Ovary (tissue), 9 donors: Measurements from ENCODE around the gene CKAP4. TPM values are rescaled to one million over a fixed set of nuclear protein-coding genes. Genes with fewer than 3 reads are reported as not detected.

Experiments
- DNase-seq, 5 donors: peaks; one replicate each; pipeline ENCODE4 v3.0.0-alpha.2; 2019 to 2020
- H3K27ac ChIP-seq, 2 donors: fragments of 200-600 bp; one replicate each; pipeline versions ENCODE4 v1.5.1 to v1.8.0; 2019 to 2022
- H3K27me3 ChIP-seq: fragments of 200-600 bp; one replicate; pipeline ENCODE4 v1.8.0; 2022
- H3K36me3 ChIP-seq: fragments of 200-600 bp; sonication (generic); one replicate; pipeline ENCODE4 v1.5.1; 2019
- H3K4me1 ChIP-seq: one replicate; pipeline ENCODE4 v1.8.1; 2013; ENCODE audit warnings: mild to moderate bottlenecking, moderate library complexity; ENCODE audit not compliant: insufficient read depth
- H3K4me3 ChIP-seq: fragments of 200-600 bp; sonication (generic); one replicate; pipeline ENCODE4 v1.5.1; 2017
- H3K9me3 ChIP-seq, 2 donors: fragments of 200-600 bp in 1 of 2; sonication (generic) in 1 of 2; one replicate each; pipeline versions ENCODE4 v1.5.1 to v1.8.1; 2013 to 2019; ENCODE audit warnings: mild to moderate bottlenecking in 1 of 2, moderate library complexity in 1 of 2
- EP300 ChIP-seq: sonication (generic); formaldehyde crosslinking; IDR thresholded peaks from one replicate; pipeline ENCODE4 v1.6.1; 2017; ENCODE audit warnings: antibody characterized with exemption
- POLR2A ChIP-seq: fragments of 450-650 bp; IDR thresholded peaks from one replicate; pipeline ENCODE4 v1.6.1; 2017; ENCODE audit warnings: antibody characterized with exemption, mild to moderate bottlenecking, moderate library complexity
- WGBS, 3 donors: extraction: QIAGEN DNeasy Blood & Tissue Kit in 1 of 3; methylation state at CpG; one replicate each; pipeline versions ENCODE4 v1.1.5 to v1.1.7; 2013 to 2017; 5-methylcytosine and 5-hydroxymethylcytosine counted together
- intact Hi-C, 4 donors: fragments of 100-400 bp; cut with DNase I; formaldehyde crosslinking; loops; one replicate each; pipeline versions ENCODE4 v1.11.0 to v1.15.1; 2022 to 2023
- polyA plus RNA-seq, 2 donors: library from polyadenylated mRNA; stranded (reverse); fragments of 200-250 nt in 1 of 2; fragments of 350-450 nt in 1 of 2; fragmentation: Illumina TruSeq in 1 of 2; extraction: RNeasy Lipid Tissue Mini Kit (QIAGEN cat#74804) in 1 of 2; gene quantifications; one replicate each; pipeline ENCODE4 v1.2.3, GENCODE V29; 2013 to 2014
- total RNA-seq, 7 donors: library from RNA; depleted of rRNA in 2 of 7; stranded (reverse); fragments of >200 nt in 2 of 7; fragmentation: NEBNext Ultra II Directional in 3 of 7; extraction: Animal tissue kit (Norgen Biotek cat#: 25700) in 3 of 7; gene quantifications; one replicate each; pipeline versions ENCODE4 v1.1.0 to v1.2.4, GENCODE V29; 2016 to 2023
- TF ChIP-seq, protein P1 (sequence below), 3 donors: fragments of 450-650 bp in 2 of 3; fragments of 200-600 bp in 1 of 3; IDR thresholded peaks; one replicate each; pipeline versions ENCODE4 v1.5.1 to v1.8.0; 2016 to 2022; ENCODE audit warnings: antibody characterized with exemption in 3 of 3, mild to moderate bottlenecking in 1 of 3
- donor health status: DM: no; HTN: no; CAD: no; lungs with moderate emphysema.
- donor health status: DM: no; HTN: no; CAD: no.
- donor health status: Bipolar disorder and iron deficiency.
- donor health status: DM: yes; HTN: yes; CAD: no.
- donor health status: DM: no; HTN: no; CAD: no.
- donor health status: DM: yes; HTN: yes; CAD: no.

CKAP4 gene
- total and polyA plus RNA-seq, 9 donors, result 26.4 to 87.4 (median 55.4) TPM

DNA sequence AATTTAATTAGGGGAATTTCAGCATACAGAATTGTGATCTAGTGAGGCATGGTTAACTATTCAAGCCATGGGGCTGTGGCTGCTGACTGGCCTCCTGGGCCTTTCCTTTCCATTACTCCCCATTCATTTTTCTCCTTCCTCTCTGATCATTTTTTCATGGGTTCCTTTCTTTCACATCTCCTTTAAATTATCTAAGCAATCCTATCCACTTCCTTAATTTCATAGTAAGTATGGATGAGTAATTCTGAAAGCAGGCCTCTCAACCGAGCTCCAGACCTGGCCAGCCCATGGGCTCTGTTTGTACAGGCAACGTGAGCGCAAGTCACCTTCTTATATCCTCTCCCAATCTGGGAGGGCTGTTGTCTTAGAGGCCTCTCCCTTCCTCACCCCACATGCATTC lies 13.4 kb downstream of the CKAP4 start:
- no peaks in the 10 kb centered on the region for H3K27me3 ChIP-seq
- no peaks in the 10 kb centered on the region for H3K36me3 ChIP-seq
- H3K9me3 ChIP-seq, result no peaks in the 10 kb centered on the region
- no peak overlapping the region for H3K27ac ChIP-seq
- H3K4me3 ChIP-seq, result no peak overlapping the region
- no peak for TF ChIP-seq POLR2A
- TF ChIP-seq, protein P1, sequence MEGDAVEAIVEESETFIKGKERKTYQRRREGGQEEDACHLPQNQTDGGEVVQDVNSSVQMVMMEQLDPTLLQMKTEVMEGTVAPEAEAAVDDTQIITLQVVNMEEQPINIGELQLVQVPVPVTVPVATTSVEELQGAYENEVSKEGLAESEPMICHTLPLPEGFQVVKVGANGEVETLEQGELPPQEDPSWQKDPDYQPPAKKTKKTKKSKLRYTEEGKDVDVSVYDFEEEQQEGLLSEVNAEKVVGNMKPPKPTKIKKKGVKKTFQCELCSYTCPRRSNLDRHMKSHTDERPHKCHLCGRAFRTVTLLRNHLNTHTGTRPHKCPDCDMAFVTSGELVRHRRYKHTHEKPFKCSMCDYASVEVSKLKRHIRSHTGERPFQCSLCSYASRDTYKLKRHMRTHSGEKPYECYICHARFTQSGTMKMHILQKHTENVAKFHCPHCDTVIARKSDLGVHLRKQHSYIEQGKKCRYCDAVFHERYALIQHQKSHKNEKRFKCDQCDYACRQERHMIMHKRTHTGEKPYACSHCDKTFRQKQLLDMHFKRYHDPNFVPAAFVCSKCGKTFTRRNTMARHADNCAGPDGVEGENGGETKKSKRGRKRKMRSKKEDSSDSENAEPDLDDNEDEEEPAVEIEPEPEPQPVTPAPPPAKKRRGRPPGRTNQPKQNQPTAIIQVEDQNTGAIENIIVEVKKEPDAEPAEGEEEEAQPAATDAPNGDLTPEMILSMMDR (IDR thresholded peaks at IDR 0.05), result no peak
- TF ChIP-seq EP300, result no peak
- 72 to 79% (median 74%) methylated on average over 3 of the region's 3 CpGs for WGBS, 3 donors
- H3K4me1 ChIP-seq, result no peaks in the 10 kb centered on the region
- intact Hi-C loops, result no loop called here
- DNase-seq, result no peak

DNA sequence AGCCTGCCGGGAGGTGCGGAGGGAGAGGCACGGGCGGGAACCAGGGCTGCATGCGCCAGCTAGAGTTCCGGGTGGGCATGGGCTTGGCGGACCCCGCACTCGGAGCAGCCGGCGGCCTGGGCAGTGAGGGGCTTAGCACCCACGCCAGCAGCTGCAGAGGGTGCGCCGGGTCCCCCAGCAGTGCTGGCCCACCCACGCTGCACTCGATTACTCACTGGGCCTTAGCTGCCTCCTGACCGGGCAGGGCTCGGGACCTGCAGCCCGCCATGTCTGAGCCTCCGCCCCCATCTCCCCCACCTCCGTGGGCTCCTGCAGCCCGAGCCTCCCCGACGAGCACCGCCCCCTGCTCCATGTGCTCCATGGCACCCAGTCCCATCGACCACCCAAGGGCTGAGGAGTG lies 14.8 kb downstream of the CKAP4 start:
- H3K9me3 ChIP-seq, result no peaks in the 10 kb centered on the region
- H3K4me3 ChIP-seq, result no peak overlapping the region
- H3K27me3 ChIP-seq, result no peaks in the 10 kb centered on the region
- 95 to 97% (median 96%) methylated on average over 26 of the region's 26 CpGs for WGBS, 3 donors
- H3K36me3 ChIP-seq, result no peaks in the 10 kb centered on the region
- H3K27ac ChIP-seq, result no peak overlapping the region
- no peaks in the 10 kb centered on the region for H3K4me1 ChIP-seq
- intact Hi-C loops, result no loop called here
- TF ChIP-seq POLR2A (no peak), EP300 (no peak)
- TF ChIP-seq, protein P1 (IDR thresholded peaks at IDR 0.05), result no peak
- DNase-seq, result no peak

DNA sequence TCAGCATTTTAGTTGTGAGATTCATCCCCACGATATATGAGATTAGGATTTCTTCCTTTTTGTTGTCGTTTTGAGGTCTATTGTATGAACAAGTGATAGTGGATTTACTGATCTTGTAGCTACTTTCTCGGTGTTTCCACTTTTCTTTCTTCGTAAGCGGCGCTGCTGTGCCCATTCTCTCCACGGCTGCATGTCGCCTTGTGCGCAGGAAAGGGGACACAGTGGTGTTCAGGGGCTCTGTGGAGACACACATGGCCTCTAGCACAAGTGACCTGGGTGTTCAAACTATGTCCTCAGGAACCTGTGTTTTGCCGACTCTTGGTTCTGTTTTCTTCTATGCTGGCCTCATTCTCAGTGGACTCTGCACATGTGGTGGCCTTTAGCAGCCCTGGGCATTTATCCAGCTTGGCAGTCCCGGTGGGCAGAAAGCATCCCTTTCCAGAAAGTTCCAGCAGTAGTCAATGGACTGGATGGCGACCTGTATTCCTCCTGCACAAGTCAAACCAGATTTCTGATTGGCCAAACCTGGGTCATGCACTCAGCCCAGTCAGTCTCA lies 18.7 kb downstream of the CKAP4 start:
- WGBS, 3 donors, result 73 to 83% (median 80%) methylated on average over 12 of the region's 12 CpGs
- Histone ChIP-seq H3K36me3 (no peaks in the 10 kb centered on the region), H3K9me3 (no peaks in the 10 kb centered on the region), H3K27ac (no peak overlapping the region), H3K27me3 (no peaks in the 10 kb centered on the region), H3K4me1 (no peaks in the 10 kb centered on the region), H3K4me3 (no peak overlapping the region)
- intact Hi-C loops, result loop anchor here in 3 of 4 donors (5.0 to 10.0 kb wide), 4 partner anchors 53 to 814 kb away; partner anchors contain the start of gene POLR3B (in 1 of the 3)
- TF ChIP-seq EP300 (no peak), POLR2A (no peak)
- TF ChIP-seq, protein P1 (IDR thresholded peaks at IDR 0.05), result no peak
- DNase-seq, result no peak

- intact Hi-C loops, result loop anchor here in 3 of 4 donors (5.0 to 10.0 kb wide), 4 partner anchors 54 to 814 kb away; partner anchors contain the start of gene POLR3B (in 1 of the 3)
- no peaks in the 10 kb centered on the region for H3K36me3 ChIP-seq
- 80 to 86% (median 85%) methylated on average over 7 of the region's 7 CpGs for WGBS, 3 donors
- no peaks in the 10 kb centered on the region for H3K4me1 ChIP-seq
- H3K9me3 ChIP-seq, result no peaks in the 10 kb centered on the region
- no peaks in the 10 kb centered on the region for H3K27me3 ChIP-seq
- TF ChIP-seq POLR2A, result no peak
- TF ChIP-seq, protein P1 (IDR thresholded peaks at IDR 0.05), result no peak
- TF ChIP-seq EP300, result no peak
- DNase-seq, result no peak
- no peak overlapping the region for H3K27ac ChIP-seq
- H3K4me3 ChIP-seq, result no peak overlapping the region
Measured at GRCh38 chr12:106228320-106228710, 19.5 kb downstream of the CKAP4 start.
